ENCODE results near the gene NGEF. TPM values are rescaled to one million over a fixed set of nuclear protein-coding genes. Genes with fewer than 3 reads are reported as not detected.
A peak's percentile ranks its signal among the peaks of the same experiment; 100 is the strongest.

NGEF gene
- total RNA-seq, 2 experiments from 2014 or later: not detected

DNA sequence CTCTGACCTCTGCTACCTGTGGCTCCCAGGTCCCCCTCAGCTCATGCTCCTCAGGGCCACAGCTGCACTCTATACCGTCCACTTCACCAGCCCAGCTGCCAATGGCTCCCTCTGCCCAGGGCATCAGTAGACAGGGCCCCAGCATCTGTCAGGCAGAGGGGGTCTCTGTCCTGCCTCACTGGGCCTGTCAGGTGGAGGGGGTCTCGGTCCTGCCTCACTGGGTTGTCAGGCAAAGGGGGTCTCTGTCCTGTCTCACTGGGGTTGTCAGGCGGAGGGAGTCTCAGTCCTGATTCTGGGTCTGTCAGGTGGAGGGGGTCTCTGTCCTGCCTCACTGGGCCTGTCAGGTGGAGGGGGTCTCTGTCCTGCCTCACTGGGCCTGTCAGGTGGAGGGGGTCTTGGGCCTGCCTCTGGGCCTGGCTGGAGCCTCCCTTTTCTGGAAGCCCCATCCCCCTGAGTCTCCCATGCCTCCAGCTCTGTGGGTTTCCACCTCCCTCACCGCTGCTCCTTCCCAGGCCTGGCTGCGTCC, 123.1 kb downstream of the NGEF start:
- ATAC-seq (ENCODE audit: poor library complexity) (no peak), DNase-seq (peak in 1 of 14 experiments; percentile 6)
- no peak overlapping the region for H3K27ac ChIP-seq (ENCODE audit: low read depth in 1 of 2, low read length in 2 of 2)
- Mint-ChIP-seq H3K27me3 (peaks cover 24% of the 10 kb centered on the region), H3K4me1 (ENCODE audit: low read depth) (no peaks in the 10 kb centered on the region), H3K4me3 (no peak overlapping the region), H3K36me3 (ENCODE audit: low read depth) (no peaks in the 10 kb centered on the region), H3K9me3 (no peaks in the 10 kb centered on the region), H3K27ac (no peak overlapping the region)
- TF ChIP-seq, protein P1, sequence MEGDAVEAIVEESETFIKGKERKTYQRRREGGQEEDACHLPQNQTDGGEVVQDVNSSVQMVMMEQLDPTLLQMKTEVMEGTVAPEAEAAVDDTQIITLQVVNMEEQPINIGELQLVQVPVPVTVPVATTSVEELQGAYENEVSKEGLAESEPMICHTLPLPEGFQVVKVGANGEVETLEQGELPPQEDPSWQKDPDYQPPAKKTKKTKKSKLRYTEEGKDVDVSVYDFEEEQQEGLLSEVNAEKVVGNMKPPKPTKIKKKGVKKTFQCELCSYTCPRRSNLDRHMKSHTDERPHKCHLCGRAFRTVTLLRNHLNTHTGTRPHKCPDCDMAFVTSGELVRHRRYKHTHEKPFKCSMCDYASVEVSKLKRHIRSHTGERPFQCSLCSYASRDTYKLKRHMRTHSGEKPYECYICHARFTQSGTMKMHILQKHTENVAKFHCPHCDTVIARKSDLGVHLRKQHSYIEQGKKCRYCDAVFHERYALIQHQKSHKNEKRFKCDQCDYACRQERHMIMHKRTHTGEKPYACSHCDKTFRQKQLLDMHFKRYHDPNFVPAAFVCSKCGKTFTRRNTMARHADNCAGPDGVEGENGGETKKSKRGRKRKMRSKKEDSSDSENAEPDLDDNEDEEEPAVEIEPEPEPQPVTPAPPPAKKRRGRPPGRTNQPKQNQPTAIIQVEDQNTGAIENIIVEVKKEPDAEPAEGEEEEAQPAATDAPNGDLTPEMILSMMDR (IDR thresholded peaks at IDR 0.05): no peak
- no peaks in the 10 kb centered on the region for H3K4me1 ChIP-seq (ENCODE audit: insufficient read depth, low read length)
- ChIA-PET CTCF (no interaction called here), POLR2A (no interaction called here)
- H3K9me3 ChIP-seq (ENCODE audit: control insufficient read depth in 1 of 2, insufficient read depth in 1 of 2, low read length in 2 of 2): no peaks in the 10 kb centered on the region
- no peak overlapping the region for H3K4me3 ChIP-seq (ENCODE audit: low read length)
- intact Hi-C loops (cut with DNase I, micrococcal nuclease): no loop called here
- H3K36me3 ChIP-seq (ENCODE audit: insufficient read depth, low read length): no peaks in the 10 kb centered on the region
- peaks cover 3 to 13% of the 10 kb centered on the region in 2 experiments for H3K27me3 ChIP-seq (ENCODE audit: control insufficient read depth in 1 of 2, insufficient read depth in 2 of 2, low read length in 2 of 2)

DNA sequence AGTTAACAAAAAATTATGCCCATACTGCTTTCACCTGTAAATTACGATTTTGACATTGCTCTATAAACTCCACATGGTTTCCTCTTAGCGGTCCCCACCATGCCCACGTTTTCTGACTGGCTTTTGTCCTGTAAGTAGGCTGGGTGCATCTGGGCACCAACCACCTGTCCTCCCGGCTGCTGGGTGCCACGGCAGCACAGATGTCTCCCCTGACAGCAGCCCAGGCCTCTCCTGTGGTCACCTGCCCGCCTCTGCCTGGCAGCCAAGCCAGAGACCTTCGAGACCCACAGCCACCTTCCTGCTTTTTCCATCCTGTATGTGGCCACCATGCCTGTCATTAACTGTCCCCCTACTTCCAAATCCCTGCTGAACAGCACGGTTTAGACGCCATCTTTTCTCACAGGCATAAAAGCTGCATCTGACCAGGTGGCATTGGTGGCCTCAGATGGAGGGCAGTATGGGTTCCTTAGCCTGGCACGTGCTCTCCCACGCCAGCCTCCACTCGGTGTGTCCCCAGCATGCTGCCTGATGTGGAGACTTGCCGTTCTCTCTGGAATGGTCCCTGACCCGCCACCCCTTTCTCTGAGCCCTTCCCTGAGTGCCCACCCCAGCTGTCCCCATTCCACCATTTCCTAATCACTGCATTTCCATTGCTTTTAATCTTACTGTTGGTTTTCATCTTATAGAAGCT, 124.1 kb downstream of the NGEF start:
- H3K36me3 ChIP-seq (ENCODE audit: insufficient read depth, low read length): no peaks in the 10 kb centered on the region
- peaks cover 21% of the 10 kb centered on the region for H3K27me3 Mint-ChIP-seq
- no peaks in the 10 kb centered on the region for H3K9me3 ChIP-seq (ENCODE audit: control insufficient read depth in 1 of 2, insufficient read depth in 1 of 2, low read length in 2 of 2)
- no peaks in the 10 kb centered on the region for H3K4me1 ChIP-seq (ENCODE audit: insufficient read depth, low read length)
- ChIA-PET POLR2A (no interaction called here), CTCF (no interaction called here)
- intact Hi-C loops (cut with DNase I, micrococcal nuclease): no loop called here
- TF ChIP-seq, protein P1 (IDR thresholded peaks at IDR 0.05): no peak
- no peaks in the 10 kb centered on the region for H3K9me3 Mint-ChIP-seq
- no peak overlapping the region for H3K4me3 ChIP-seq (ENCODE audit: low read length)
- ATAC-seq (ENCODE audit: poor library complexity): no peak
- no peaks in the 10 kb centered on the region for H3K4me1 Mint-ChIP-seq (ENCODE audit: low read depth)
- no peak for DNase-seq
- peaks cover 3 to 13% of the 10 kb centered on the region in 2 experiments for H3K27me3 ChIP-seq (ENCODE audit: control insufficient read depth in 1 of 2, insufficient read depth in 2 of 2, low read length in 2 of 2)
- H3K4me3 Mint-ChIP-seq: no peak overlapping the region
- no peaks in the 10 kb centered on the region for H3K36me3 Mint-ChIP-seq (ENCODE audit: low read depth)
- no peak overlapping the region for H3K27ac Mint-ChIP-seq
- no peak overlapping the region for H3K27ac ChIP-seq (ENCODE audit: low read depth in 1 of 2, low read length in 2 of 2)

DNA sequence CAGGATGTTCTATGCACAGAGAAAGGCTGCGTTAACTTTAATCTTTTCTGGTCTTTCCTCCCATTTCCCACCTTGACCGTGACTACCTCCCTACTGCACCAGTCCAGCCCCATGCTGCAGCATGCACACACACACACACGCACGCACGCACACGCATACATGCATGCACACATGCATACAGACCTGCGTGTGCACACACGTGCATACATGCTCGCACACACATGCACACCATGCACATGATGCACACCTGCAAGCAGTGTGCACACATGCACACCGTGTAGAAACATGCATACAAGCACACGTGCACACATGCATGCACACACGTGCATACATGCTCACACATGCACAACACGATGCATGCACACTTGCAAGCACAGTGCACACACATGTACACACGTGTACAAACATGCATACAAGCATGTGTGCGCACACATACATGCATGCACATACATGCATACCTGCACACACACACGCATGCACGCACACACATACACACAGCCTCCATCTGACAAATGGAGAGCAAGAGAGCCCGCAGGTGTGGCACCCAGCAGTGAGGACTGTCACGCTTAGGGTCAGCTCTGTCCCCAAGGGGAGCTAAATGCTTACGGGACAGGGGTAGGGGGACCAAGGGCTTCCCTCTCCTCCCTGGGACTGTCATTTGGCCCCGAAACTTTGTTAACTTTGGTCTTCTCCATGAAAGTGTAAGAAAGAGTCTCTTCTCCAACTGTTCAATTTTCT, 124.8 kb downstream of the NGEF start:
- ChIA-PET CTCF (no interaction called here), POLR2A (no interaction called here)
- peaks cover 3 to 13% of the 10 kb centered on the region in 2 experiments for H3K27me3 ChIP-seq (ENCODE audit: control insufficient read depth in 1 of 2, insufficient read depth in 2 of 2, low read length in 2 of 2)
- intact Hi-C loops (cut with DNase I, micrococcal nuclease): no loop called here
- no peaks in the 10 kb centered on the region for H3K4me1 ChIP-seq (ENCODE audit: insufficient read depth, low read length)
- TF ChIP-seq, protein P1 (IDR thresholded peaks at IDR 0.05): no peak
- H3K36me3 ChIP-seq (ENCODE audit: insufficient read depth, low read length): no peaks in the 10 kb centered on the region
- Mint-ChIP-seq H3K27ac (no peak overlapping the region), H3K9me3 (no peaks in the 10 kb centered on the region), H3K27me3 (peaks cover 21% of the 10 kb centered on the region), H3K4me1 (ENCODE audit: low read depth) (no peaks in the 10 kb centered on the region), H3K4me3 (no peak overlapping the region), H3K36me3 (ENCODE audit: low read depth) (no peaks in the 10 kb centered on the region)
- H3K27ac ChIP-seq (ENCODE audit: low read depth in 1 of 2, low read length in 2 of 2): no peak overlapping the region
- DNase-seq (no peak), ATAC-seq (ENCODE audit: poor library complexity) (no peak)
- no peaks in the 10 kb centered on the region for H3K9me3 ChIP-seq (ENCODE audit: control insufficient read depth in 1 of 2, insufficient read depth in 1 of 2, low read length in 2 of 2)
- H3K4me3 ChIP-seq (ENCODE audit: low read length): no peak overlapping the region

Data from CD4-positive, alpha-beta T cell (primary cell).